ACC112 (cell line): Measurements from ENCODE around the gene MPV17L2.
A peak's percentile ranks its signal among the peaks of the same experiment; 100 is the strongest.
"Not testable (repeated sequence)": the region's sequence is repeated elsewhere in the genome, so short reads cannot be mapped to it uniquely, and the experiment has no call there.

ENCODE experiments used
- H2AFZ ChIP-seq: fragments of 200-600 bp; sonication (generic); one replicate; pipeline ENCODE4 v1.6.0; 2017; ENCODE audit warnings: antibody characterized with exemption, low read length; ENCODE audit not compliant: unreplicated experiment
- H3K27ac ChIP-seq: fragments of 200-600 bp; sonication (generic); 2 replicates; pipeline ENCODE4 v1.5.1; 2014; ENCODE audit warnings: low read depth, mild to moderate bottlenecking, antibody characterized with exemption, low read length, moderate library complexity
- H3K27me3 ChIP-seq: fragments of 200-600 bp; sonication (generic); 2 replicates; pipeline ENCODE4 v1.6.1; 2014; ENCODE audit warnings: mild to moderate bottlenecking, antibody characterized with exemption, low read length, moderate library complexity, mixed read lengths; ENCODE audit not compliant: insufficient read depth
- H3K36me3 ChIP-seq: fragments of 200-600 bp; sonication (generic); 2 replicates; pipeline ENCODE4 v1.6.1; 2016; ENCODE audit warnings: mild to moderate bottlenecking, antibody characterized with exemption, low read length, moderate library complexity, mixed read lengths; ENCODE audit not compliant: insufficient read depth
- H3K4me1 ChIP-seq: fragments of 200-600 bp; sonication (generic); one replicate; pipeline ENCODE4 v1.6.1; 2016; ENCODE audit warnings: low read length, mixed read lengths; ENCODE audit not compliant: insufficient read depth, unreplicated experiment, control insufficient read depth
- H3K4me3 ChIP-seq: fragments of 200-600 bp; sonication (generic); 2 replicates; pipeline ENCODE4 v1.5.1; 2014; ENCODE audit warnings: mild to moderate bottlenecking, low read depth, low read length
- H3K79me2 ChIP-seq: fragments of 200-600 bp; sonication (generic); one replicate; pipeline ENCODE4 v1.6.0; 2016; ENCODE audit warnings: low read length; ENCODE audit not compliant: control insufficient read depth, unreplicated experiment, insufficient read depth

MPV17L2 gene

DNA sequence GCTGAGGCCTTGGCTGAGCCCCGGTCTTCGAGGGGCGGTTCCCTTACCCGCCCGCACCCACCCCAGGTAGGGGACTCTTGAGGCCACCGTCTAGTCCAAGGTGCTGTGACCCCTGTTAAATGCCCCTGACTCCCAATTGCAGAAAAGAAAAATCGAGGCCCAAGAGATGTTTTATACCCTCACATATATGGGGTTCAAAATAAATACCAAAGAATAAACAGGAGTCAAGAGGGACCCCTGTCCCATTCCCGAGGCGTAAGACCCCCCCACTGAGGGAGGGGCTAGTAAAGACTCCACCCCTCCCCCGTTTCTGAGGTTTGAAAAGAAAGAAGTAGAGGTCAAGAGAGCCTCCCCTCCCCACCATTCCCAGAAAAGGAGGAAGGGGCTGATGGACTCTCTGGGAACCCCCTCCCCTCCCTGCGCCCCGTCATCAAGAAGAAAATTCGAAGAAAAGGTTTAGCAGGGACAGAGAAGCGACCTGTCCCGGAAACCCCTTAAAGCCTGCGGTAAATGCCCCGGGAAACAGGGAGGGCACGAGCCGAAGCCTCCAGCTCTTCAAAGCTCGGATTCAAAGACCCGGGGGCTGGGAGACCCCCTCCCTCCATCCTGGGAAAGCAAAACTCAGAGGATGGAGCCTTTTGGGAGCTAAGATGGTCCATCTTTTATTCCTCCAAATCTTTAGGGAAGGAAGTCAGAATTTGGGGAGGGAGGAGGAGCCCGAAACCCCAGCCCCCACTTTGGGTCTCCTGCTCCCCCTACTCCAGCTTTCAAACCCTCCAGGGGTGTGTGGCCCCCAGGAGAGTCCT lies 11.6 kb downstream of the MPV17L2 start:
- H3K4me1 ChIP-seq, result peaks cover 4% of the 10 kb centered on the region

DNA sequence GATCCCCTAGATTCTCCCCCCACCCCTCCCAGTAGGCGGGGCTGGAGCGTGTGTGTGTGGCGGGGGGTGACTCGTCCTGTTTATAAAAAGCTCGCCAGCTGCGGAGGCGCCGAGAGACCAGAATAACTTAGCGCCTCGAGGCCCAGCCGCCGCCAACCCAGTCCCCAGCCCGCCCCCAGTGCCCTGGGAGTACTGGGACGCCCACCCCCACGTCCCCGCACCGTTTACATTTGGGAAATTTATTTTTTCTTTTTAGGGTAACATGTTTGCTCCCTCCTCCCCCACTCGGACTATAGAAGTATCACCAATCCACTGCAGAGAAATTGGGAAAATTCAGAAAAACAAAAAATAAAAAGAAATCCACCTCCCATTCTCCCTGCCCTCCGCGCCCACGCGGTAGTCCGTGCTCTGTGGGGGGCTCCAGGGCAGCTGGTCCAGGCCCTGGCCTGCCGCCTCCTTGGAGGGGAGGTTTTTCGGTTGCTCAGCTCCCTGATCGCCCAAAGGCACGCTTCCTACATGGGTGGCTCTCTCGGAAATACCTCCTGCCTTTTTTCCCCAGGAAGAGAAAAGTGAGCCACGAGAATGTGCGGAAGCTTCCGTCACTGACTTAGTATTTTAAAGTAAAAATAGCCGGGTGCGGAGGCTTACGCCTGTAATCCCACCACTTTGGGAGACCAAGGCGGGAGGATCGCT lies 12.3 kb downstream of the MPV17L2 start:
- no peaks in the 10 kb centered on the region for H3K36me3 ChIP-seq
- peak overlapping the region; percentile 27 for H2AFZ ChIP-seq
- H3K79me2 ChIP-seq, result no peaks in the 10 kb centered on the region
- peak overlapping the region; percentile 83 for H3K27ac ChIP-seq
- H3K4me3 ChIP-seq, result peak overlapping the region; percentile 88
- peaks cover 4% of the 10 kb centered on the region for H3K4me1 ChIP-seq
- no peaks in the 10 kb centered on the region for H3K27me3 ChIP-seq

More for the DNA sequence above, 11.6 kb downstream of the MPV17L2 start:
- H3K4me3 ChIP-seq, result peak overlapping the region; percentile 88
- H3K36me3 ChIP-seq, result no peaks in the 10 kb centered on the region
- peak overlapping the region; percentile 27 for H2AFZ ChIP-seq
- H3K79me2 ChIP-seq, result no peaks in the 10 kb centered on the region
- no peaks in the 10 kb centered on the region for H3K27me3 ChIP-seq
- H3K27ac ChIP-seq, result peak overlapping the region; percentile 83

DNA sequence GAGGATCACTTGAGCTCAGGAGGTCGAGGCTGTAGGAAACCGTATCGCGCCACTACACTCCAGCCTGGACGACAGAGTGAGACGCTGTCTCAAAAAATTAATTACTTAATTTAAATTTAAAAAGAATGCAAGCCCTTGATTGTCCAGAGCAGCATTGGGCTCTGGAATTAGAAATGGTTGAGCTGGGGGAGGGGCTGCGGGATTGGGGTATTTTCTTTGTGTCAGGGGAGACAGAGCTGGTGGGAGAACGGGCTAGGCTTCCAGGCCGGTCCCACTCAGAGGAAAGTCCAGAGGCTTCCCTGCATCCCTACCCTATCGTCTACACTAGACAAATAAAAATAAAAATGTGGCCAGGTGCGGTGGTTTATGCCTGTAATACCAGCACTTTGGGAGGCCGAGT lies 13.0 kb downstream of the MPV17L2 start:
- H3K4me3 ChIP-seq, result no peak overlapping the region
- no peak overlapping the region for H3K27ac ChIP-seq
- H2AFZ ChIP-seq, result no peak overlapping the region
- H3K27me3 ChIP-seq, result no peaks in the 10 kb centered on the region
- H3K4me1 ChIP-seq, result peaks cover 4% of the 10 kb centered on the region
- no peaks in the 10 kb centered on the region for H3K36me3 ChIP-seq
- H3K79me2 ChIP-seq, result no peaks in the 10 kb centered on the region

DNA sequence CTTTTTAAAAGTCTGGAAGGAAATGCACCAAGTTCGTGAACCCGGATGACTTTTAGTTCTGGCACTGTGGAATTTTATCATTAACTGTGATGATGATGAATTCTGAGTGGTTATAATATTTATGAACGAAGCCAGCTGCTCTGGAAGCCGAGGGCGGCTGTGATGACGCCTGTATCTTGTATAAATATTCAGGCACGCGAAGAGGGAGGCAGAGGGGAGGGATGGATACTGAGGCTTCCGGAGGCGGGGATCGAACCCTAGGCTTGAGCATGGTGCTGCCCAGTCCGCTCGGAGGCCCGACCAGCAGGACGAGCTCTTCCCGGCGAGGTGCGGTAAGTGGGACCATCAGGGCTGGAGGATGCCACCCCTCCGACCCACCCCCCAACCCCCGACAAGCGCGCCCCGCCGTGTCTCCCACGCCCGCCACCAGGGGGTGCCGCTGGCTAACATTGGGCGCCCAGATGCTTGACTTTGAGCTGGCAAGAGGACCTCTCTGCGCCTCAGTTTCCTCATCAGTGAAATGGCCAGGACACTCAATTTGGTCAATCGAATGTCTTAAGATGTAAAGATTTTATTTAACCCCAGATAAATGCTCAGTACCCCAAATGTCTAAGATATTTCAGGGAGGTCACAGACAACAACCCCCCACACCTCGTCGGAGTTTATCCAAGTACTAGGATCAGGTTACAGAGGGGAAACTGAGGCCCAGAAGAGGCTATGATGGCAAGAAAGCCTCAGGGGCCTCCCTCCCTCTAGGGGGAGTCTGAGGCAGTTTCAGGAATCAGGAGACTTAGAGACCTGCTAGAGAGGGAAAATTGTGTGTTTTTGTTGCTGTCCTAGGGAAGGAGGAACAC lies 15.3 kb downstream of the MPV17L2 start:
- Histone ChIP-seq H2AFZ (no peak overlapping the region), H3K36me3 (no peaks in the 10 kb centered on the region), H3K27me3 (no peaks in the 10 kb centered on the region), H3K4me3 (peak overlapping the region; percentile 42), H3K4me1 (peaks cover under 1% of the 10 kb centered on the region), H3K79me2 (no peaks in the 10 kb centered on the region), H3K27ac (peak overlapping the region; percentile 83)

DNA sequence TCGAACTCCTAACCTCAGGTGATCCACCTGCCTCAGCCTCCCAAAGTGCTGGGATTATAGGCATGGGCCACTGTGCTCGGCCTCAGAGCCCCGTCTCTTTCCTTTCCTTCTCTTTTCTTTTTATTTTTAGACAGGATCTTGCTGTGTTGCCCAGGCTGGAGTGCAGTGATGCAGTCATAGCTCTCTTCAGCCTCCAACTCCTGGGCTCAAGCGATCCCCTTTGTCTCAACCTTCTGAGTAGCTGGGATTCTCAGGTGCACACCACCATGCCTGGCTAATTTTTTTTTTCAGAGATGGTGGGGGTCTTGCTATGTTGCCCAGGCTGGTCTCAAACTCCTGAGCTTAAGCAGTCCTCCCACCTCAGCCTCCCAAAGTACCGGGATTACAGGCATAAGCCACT lies 16.9 kb downstream of the MPV17L2 start:
- not testable (repeated sequence) for H3K27me3 ChIP-seq, H3K4me3 ChIP-seq, H3K79me2 ChIP-seq, H2AFZ ChIP-seq, H3K27ac ChIP-seq, H3K36me3 ChIP-seq, H3K4me1 ChIP-seq

DNA sequence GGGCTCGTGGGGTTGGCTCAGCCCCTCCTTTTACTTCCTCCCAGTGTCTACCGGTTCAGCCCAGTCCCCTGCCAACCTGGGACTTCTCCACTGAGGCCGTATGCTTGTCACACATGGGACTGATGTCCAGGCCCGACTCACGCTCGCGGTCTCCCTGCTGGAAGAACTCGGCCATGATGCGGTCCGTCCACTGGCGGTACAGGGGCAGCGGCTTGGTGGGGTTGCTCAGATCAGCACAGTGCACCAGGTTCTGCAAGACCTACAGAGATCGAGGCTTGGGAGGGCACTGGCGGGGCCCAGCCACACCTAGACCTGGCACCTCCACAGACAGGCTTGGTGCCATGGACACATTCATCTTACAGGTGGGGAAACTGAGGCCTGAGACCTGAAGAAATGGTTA lies 18.7 kb downstream of the MPV17L2 start:
- Histone ChIP-seq H2AFZ (no peak overlapping the region), H3K36me3 (no peaks in the 10 kb centered on the region), H3K27me3 (no peaks in the 10 kb centered on the region), H3K4me1 (peaks cover 4% of the 10 kb centered on the region), H3K4me3 (no peak overlapping the region), H3K27ac (no peak overlapping the region), H3K79me2 (no peaks in the 10 kb centered on the region)

DNA sequence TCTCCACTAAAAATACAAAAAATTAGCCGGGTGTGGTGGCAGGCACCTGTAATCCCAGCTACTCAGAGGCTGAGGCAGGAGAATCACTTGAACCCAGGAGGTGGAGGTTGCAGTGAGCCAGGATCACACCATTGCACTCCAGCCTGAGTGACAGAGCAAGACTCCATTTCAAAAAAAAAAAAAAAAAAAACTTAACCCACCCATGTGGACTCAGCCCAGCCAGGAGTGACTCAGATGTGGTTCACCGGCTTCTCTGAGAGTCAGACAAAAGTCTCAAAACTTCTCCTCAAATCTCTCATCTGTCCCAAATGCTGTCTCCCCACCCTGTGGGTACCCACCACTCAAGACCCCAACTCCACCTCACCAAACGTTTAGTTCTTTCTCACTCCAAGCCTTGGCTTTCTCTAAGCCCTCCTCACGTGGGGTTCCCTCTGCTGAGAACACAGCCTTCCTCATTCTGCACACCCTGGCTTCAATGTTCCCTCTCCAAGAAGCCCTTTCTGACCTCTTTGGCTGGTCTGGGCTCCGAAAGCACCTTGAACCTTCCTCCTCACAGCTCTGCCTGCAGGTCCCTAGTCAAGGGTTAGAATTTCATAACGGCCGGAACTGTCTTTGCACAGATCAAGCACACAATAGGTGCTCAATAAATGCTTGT lies 21.9 kb downstream of the MPV17L2 start:
- Histone ChIP-seq H3K4me1 (peaks cover 4% of the 10 kb centered on the region), H3K27me3 (no peaks in the 10 kb centered on the region), H3K4me3 (no peak overlapping the region), H3K27ac (no peak overlapping the region), H3K79me2 (no peaks in the 10 kb centered on the region), H3K36me3 (no peaks in the 10 kb centered on the region), H2AFZ (no peak overlapping the region)

DNA sequence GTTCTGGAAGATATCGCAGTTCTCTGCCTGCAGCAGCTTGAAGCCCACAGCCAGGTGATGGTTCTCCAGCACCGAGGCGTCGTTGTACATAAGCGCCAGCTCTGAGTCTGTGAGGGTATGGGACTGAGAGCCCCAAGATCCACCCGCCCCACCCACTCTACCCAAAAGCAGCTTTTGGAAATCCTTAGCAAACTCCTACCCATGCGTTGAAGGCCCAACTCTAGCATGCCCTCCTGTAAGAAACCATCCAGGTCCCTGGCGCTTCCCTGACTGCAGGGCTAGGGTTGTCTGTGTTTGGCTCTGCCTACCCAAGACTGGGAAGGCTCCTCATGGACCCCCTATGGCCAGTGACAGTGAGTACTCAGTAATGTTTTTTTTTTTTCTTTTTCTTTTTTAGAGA lies 23.8 kb downstream of the MPV17L2 start:
- Histone ChIP-seq H2AFZ (no peak overlapping the region), H3K79me2 (no peaks in the 10 kb centered on the region), H3K27me3 (no peaks in the 10 kb centered on the region), H3K36me3 (no peaks in the 10 kb centered on the region), H3K4me3 (no peak overlapping the region), H3K27ac (no peak overlapping the region), H3K4me1 (peaks cover 4% of the 10 kb centered on the region)

DNA sequence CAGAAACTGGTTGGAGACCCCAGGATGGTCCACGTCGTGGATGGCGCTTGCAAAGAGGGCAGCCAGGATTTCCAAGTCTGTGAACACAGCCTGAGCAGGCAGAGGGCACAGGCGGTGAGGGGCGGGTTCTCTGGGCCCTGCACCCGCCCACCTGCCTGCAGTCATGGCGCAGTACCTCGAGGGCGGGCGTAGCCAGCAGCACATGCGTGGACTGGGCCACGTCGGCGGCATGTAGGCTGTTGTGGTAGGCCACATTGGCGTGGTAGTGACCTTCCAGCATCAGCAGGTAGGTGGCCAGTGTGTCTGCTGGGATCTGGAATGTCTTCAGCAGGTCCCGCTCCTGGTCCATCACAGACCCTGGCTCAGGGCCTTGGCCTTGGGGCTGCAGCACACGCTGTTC lies 25.1 kb downstream of the MPV17L2 start:
- peaks cover 4% of the 10 kb centered on the region for H3K4me1 ChIP-seq
- H3K79me2 ChIP-seq, result no peaks in the 10 kb centered on the region
- H2AFZ ChIP-seq, result no peak overlapping the region
- H3K36me3 ChIP-seq, result no peaks in the 10 kb centered on the region
- H3K27me3 ChIP-seq, result no peaks in the 10 kb centered on the region
- H3K27ac ChIP-seq, result no peak overlapping the region
- no peak overlapping the region for H3K4me3 ChIP-seq

DNA sequence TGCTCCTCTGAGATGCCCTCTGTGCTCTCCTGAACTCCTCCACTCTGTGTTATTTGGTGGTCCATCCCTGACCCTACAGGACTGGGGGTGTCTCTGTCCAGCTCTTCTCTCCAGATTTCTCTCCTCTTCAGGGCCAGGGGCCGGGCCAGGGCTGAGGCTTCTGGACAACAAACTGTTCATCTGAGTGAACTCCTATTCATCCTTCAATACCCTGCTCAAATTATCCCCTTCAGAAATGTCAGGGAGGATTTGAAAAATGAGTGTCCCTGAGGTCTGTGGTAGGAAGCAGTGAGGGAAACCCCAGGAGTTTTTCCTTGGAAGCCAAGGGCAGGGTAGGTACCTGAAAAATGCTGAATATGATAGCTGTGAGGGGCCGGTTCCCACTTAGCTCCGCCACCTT lies 25.6 kb downstream of the MPV17L2 start:
- Histone ChIP-seq H3K27ac (no peak overlapping the region), H2AFZ (no peak overlapping the region), H3K27me3 (no peaks in the 10 kb centered on the region), H3K36me3 (no peaks in the 10 kb centered on the region), H3K79me2 (no peaks in the 10 kb centered on the region), H3K4me3 (no peak overlapping the region), H3K4me1 (peaks cover 4% of the 10 kb centered on the region)
